Fibroblast of the aortic adventitia (primary cell): ENCODE data around the gene MPND. TPM values are rescaled to one million over a fixed set of nuclear protein-coding genes. Genes with fewer than 3 reads are reported as not detected.

Experiments
- DNase-seq: peaks from one replicate; pipeline ENCODE4 v3.0.0-alpha.2; 2010; ENCODE audit warnings: low read depth
- H3K4me3 ChIP-seq: 2 replicates; pipeline ENCODE4 v1.5.1; 2011; ENCODE audit warnings: low read depth, mild to moderate bottlenecking, control low read depth, low read length, moderate library complexity
- CTCF ChIP-seq: IDR thresholded peaks from 2 replicates; pipeline ENCODE4 v1.5.1; 2011; ENCODE audit warnings: mild to moderate bottlenecking, low read length, control low read depth, inconsistent platforms; ENCODE audit not compliant: insufficient read depth
- total RNA-seq: library from RNA; depleted of rRNA; stranded (reverse); fragments of >200 nt; gene quantifications from 2 replicates; pipeline ENCODE4 v1.2.3, GENCODE V29; 2012; ENCODE audit warnings: low replicate concordance

MPND gene, protein sequence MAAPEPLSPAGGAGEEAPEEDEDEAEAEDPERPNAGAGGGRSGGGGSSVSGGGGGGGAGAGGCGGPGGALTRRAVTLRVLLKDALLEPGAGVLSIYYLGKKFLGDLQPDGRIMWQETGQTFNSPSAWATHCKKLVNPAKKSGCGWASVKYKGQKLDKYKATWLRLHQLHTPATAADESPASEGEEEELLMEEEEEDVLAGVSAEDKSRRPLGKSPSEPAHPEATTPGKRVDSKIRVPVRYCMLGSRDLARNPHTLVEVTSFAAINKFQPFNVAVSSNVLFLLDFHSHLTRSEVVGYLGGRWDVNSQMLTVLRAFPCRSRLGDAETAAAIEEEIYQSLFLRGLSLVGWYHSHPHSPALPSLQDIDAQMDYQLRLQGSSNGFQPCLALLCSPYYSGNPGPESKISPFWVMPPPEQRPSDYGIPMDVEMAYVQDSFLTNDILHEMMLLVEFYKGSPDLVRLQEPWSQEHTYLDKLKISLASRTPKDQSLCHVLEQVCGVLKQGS
- 5.4 and 13.2 TPM in 2 replicates for total RNA-seq

GRCh38 chr19:4343370-4344307 is at the start of gene MPND:
Gene MPND, plus strand, starts transcription at chr19:4343562. Its CDS starts 32 bp downstream, at chr19:4343594.
- peak; percentile 63 for DNase-seq
- H3K4me3 ChIP-seq, result peak within 1 kb of the TSS; percentile 82

DNA sequence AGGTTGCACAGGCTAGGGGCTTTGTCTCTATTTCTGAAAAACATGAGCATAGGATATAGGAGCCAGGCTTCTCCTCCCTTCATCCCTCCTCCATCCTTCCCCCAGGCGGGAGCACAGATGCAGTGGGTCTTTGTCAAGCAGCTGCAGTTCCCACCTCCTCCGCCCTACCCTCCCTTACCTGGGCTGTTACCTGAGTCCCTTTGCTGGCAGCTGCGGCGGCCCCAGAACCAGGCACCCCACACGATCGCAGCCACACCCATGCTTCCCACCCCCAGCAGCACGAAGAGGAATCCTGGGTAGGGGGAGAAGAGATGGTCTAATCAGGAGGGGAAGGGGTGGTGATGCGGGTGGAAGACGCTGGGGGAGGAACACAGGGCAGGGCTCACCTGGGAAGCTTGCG is 49.0 kb upstream of the MPND start:
- no peak for DNase-seq
- no peak overlapping the region for H3K4me3 ChIP-seq
- no peak for TF ChIP-seq CTCF

More at GRCh38 chr19:4343370-4344307, at the start of gene MPND:
- TF ChIP-seq CTCF, result no peak

DNA sequence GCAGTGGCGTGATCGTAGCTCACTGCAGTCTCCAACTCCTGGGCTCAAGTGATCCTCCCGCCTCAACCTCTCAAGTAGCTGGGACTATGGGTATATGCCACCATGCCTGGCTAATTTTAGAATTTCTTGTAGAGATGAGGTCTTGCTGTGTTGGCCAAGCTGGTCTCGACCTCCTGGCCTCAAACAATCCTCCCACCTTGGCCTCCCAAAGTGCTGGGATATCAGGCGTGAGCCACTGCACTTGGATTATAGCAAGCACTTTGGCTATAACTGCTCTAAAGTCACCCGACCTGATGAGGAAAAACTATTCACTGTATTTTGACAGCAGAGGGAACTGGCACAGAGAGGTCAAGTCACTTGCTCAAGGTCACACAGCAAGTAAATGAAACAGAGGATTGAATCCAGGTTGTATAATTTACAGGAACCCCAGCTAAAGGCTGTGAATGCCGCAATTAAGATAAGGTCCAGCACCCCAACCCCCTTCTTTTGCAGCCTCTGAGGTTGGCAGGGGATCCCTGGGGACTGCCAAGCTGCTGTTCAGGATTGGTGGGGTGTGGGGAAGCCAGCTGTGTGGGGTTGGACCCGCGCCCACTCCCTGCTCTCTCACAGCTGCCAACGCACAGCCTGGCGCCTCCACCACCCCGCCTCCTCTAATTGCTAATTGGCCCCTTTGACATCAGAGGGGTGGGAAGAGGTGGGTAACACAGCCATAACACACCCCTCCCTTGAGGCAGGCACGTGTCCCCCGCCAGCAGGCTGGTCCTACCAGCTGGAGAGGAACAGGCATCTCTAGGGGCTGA is 47.2 kb upstream of the MPND start:
- no peak for DNase-seq
- TF ChIP-seq CTCF, result no peak
- H3K4me3 ChIP-seq, result no peak overlapping the region

DNA sequence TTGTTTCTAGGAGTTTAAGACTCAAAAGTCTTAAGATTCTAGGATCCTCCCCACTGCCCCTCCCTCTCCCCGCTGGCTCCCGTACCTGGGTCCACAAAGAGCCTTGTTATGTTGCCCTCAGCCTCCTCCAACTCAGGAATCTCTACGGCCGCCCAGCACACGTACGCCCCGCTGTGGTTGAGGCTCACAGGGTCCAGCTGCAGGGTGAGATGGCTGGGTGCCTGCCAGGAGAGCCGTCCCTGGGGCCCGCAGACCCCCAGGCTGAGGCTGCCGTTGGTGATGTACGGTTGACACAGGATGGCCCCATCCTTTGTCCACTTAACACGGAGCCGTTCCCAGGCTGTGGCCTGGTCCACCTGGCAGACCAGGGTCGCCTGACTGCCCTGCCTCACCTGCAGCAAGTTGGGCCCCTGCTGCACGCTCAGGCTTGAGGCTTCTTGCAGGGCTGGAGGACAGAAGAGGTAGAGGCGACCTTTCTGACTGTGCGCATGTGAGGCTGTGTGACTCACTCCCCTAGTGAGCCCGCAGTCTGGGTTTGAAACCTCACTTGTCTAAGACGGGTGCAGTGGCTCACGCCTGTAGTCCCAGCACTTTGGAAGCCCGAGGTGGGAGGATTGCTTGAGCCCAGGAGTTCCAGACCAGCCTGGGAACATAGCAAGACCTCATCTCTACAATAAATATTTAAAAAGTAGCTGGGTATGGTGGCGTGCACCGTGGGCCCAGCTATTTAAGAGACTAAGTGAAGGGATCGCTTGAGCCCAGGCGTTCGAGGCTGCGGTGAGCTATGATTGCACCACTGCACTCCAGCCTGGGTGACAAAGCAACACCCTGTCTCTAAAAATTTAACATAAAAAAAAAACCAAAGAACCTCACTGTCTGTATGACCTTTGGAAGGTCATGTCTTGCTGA is 45.2 kb upstream of the MPND start:
- TF ChIP-seq CTCF, result no peak

DNA sequence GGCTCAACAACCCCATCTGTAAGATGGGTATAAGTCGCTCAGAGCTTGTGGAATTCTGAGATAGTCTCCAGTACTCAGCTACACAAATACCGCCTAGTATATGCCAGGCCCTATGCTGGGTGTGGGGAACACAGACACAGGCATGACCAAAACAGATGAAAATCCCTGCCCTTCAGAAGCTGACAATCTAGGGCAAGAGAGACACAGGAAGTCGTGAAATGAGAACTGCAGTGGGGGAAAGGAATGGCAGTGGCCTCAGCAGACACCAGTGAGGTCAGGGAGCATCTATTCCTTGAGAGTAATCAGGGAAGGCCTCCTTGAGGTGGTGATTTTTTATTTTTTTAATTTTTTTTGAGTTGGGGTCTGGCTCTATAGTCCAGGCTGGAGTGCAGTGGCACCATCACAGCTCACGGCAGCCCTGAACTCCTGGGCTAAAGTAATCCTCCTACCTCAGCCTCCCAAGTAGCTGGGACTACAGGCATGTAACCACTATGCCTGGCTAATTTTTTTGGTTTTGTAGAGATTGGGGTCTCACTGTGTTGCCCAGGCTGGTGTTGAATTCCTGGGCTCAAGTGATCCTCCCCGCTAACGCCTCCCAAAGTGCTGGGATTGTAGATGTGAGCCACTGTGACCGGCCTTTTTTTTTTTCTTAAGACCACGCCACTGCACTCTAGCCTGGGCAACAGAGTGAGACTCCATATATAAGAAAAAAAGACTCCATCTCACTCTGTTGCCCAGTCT is 44.4 kb upstream of the MPND start:
- DNase-seq, result no peak
- TF ChIP-seq CTCF, result no peak

More for the DNA sequence above, 45.2 kb upstream of the MPND start:
- DNase-seq, result no peak
- no peak overlapping the region for H3K4me3 ChIP-seq

More for the DNA sequence above, 44.4 kb upstream of the MPND start:
- no peak overlapping the region for H3K4me3 ChIP-seq
